ENCODE measurements around the gene INSYN1. TPM values are rescaled to one million over a fixed set of nuclear protein-coding genes. Genes with fewer than 3 reads are reported as not detected.
A peak's percentile ranks its signal among the peaks of the same experiment; 100 is the strongest.

The INSYN1 gene
- total RNA-seq, 1 experiment from 2014 or later = not detected

DNA sequence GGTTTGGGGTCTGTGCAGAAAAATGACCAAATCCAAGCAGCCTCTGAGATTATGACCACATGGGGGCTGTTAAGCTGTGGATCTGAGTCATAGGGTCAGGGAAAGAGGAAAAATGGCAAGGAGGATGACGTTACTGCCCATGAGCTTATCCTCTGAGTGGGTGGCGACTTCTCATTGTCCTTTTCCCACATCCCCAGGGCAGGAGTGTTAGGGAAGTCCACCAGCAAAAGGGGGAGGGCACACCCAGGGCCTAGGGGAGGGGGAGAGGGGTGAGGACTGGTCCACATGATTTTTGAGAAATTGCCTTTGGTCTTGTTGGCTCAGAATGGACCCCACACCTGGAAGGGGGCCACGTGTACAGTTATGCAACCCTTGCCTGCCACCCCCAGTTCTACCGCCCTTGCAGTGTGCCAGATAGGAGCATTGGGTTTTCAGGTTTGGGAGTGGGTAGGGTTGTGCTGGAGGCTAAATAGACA is 66.3 kb downstream of the INSYN1 start:
- BruUV-seq (replicated peaks) = no TSS peak
- Histone ChIP-seq H4K20me1 (ENCODE audit: low read length) (peaks cover 27% of the 10 kb centered on the region; the same call in 1 of the 2 replicates), H3K36me3 (ENCODE audit: low read depth, low read length) (no peaks in the 10 kb centered on the region), H3K9me2 (replicated peaks; ENCODE audit: low read length) (no peaks in the 10 kb centered on the region), H3K9me3 (ENCODE audit: low read length) (no peaks in the 10 kb centered on the region), H3K9ac (ENCODE audit: low read length) (no peak overlapping the region), H3K4me3 (ENCODE audit: low read length) (peak overlapping the region; percentile 93; the same call in 1 of the 2 replicates), H3K27ac (ENCODE audit: low read length) (peak overlapping the region; percentile 60; the same call in 1 of the 2 replicates), H2AFZ (ENCODE audit: low read length) (no peak overlapping the region), H3K79me2 (ENCODE audit: low read length) (peaks cover 75% of the 10 kb centered on the region), H3K27me3 (ENCODE audit: low read length) (no peaks in the 10 kb centered on the region), H3K4me2 (ENCODE audit: low read length) (peak overlapping the region; percentile 85), H3K4me1 (ENCODE audit: insufficient read depth, low read length) (peaks cover 68% of the 10 kb centered on the region), H3F3A (ENCODE audit: low read length, unreplicated experiment) (no peaks in the 10 kb centered on the region)
- DNase-seq (peak; percentile 49), ATAC-seq (no peak)
- ChIA-PET POLR2A (ENCODE audit: unreplicated experiment) (no interaction called here), CTCF (interaction anchor here (1.2 kb wide), 1 partner anchor 18 kb away, joined by 3 read pairs; no protein-coding TSS in a partner anchor)
- TF ChIP-seq EZH2 (IDR thresholded peaks at IDR 0.05; ENCODE audit: low read length, unreplicated experiment) (no peak), EZH2phosphoT487 (IDR thresholded peaks at IDR 0.05; ENCODE audit: borderline replicate concordance, low read length) (no peak)
- TF ChIP-seq, protein P1, sequence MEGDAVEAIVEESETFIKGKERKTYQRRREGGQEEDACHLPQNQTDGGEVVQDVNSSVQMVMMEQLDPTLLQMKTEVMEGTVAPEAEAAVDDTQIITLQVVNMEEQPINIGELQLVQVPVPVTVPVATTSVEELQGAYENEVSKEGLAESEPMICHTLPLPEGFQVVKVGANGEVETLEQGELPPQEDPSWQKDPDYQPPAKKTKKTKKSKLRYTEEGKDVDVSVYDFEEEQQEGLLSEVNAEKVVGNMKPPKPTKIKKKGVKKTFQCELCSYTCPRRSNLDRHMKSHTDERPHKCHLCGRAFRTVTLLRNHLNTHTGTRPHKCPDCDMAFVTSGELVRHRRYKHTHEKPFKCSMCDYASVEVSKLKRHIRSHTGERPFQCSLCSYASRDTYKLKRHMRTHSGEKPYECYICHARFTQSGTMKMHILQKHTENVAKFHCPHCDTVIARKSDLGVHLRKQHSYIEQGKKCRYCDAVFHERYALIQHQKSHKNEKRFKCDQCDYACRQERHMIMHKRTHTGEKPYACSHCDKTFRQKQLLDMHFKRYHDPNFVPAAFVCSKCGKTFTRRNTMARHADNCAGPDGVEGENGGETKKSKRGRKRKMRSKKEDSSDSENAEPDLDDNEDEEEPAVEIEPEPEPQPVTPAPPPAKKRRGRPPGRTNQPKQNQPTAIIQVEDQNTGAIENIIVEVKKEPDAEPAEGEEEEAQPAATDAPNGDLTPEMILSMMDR (conservative IDR thresholded peaks at IDR 0.05; ENCODE audit: low read depth, low read length) = no peak
- intact Hi-C loops (cut with micrococcal nuclease) = no loop called here

DNA sequence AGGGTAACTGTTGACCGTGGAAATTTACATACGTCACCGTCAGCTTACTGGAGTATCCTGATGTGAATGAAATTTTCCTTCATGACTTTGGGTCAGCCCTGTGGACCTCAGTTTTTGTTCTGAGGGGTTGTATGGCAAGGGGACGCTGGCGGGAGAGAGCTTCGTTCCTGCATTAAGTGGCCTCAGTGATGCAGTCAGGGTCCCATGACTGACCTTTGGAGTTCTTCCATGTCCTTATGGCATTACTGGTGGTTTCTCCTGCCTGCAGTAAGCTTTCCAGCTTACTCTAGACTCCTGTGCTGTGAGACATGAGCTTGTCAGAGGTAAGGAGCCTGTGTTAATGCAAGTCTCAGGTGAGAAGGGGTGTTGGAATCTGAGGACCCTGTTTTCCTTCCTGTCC is 67.2 kb downstream of the INSYN1 start:
- no peak for DNase-seq
- Histone ChIP-seq H3K4me3 (ENCODE audit: low read length) (peak overlapping the region; percentile 93; the same call in 1 of the 2 replicates), H3K79me2 (ENCODE audit: low read length) (peaks cover 66% of the 10 kb centered on the region), H3K9ac (ENCODE audit: low read length) (peak overlapping the region; percentile 93; the same call in 1 of the 2 replicates), H3K9me2 (replicated peaks; ENCODE audit: low read length) (no peaks in the 10 kb centered on the region), H3K4me2 (ENCODE audit: low read length) (peak overlapping the region; percentile 85), H3K36me3 (ENCODE audit: low read depth, low read length) (no peaks in the 10 kb centered on the region), H2AFZ (ENCODE audit: low read length) (no peak overlapping the region), H4K20me1 (ENCODE audit: low read length) (peaks cover 21% of the 10 kb centered on the region; the same call in 1 of the 2 replicates), H3F3A (ENCODE audit: low read length, unreplicated experiment) (no peaks in the 10 kb centered on the region), H3K9me3 (ENCODE audit: low read length) (no peaks in the 10 kb centered on the region), H3K27me3 (ENCODE audit: low read length) (no peaks in the 10 kb centered on the region), H3K4me1 (ENCODE audit: insufficient read depth, low read length) (peaks cover 68% of the 10 kb centered on the region), H3K27ac (ENCODE audit: low read length) (peak overlapping the region; percentile 60)
- no TSS peak for BruUV-seq (replicated peaks)
- no peak for TF ChIP-seq EZH2 (IDR thresholded peaks at IDR 0.05; ENCODE audit: low read length, unreplicated experiment)
- no peak for TF ChIP-seq EZH2phosphoT487 (IDR thresholded peaks at IDR 0.05; ENCODE audit: borderline replicate concordance, low read length)
- TF ChIP-seq, protein P1 (conservative IDR thresholded peaks at IDR 0.05; ENCODE audit: low read depth, low read length) = no peak
- intact Hi-C loops (cut with micrococcal nuclease) = no loop called here
- CTCF ChIA-PET = interaction anchor here (1.2 kb wide), 1 partner anchor 19 kb away, joined by 3 read pairs; no protein-coding TSS in a partner anchor
- POLR2A ChIA-PET (ENCODE audit: unreplicated experiment) = no interaction called here
- ATAC-seq = no peak

Other genes starting within 250 kb of the INSYN1 start
- 115 and 164 TPM in 2 replicates for gene NPTN, start 120.0 kb downstream of the INSYN1 start, total RNA-seq (2014; rRNA removed)
- 85.3 and 85.6 TPM in 2 replicates for gene CD276, start 69.0 kb downstream of the INSYN1 start, total RNA-seq (2014; rRNA removed)
- not detected in 2 replicates for gene TBC1D21, start 120.2 kb upstream of the INSYN1 start, total RNA-seq (2014; rRNA removed)
- gene LOXL1, start 173.1 kb upstream of the INSYN1 start, total RNA-seq (2014; rRNA removed) = 224 and 249 TPM in 2 replicates
- gene STOML1, start 238.9 kb upstream of the INSYN1 start, total RNA-seq (2014; rRNA removed) = 10.1 and 12.0 TPM in 2 replicates
- gene PML, start 241.4 kb upstream of the INSYN1 start, total RNA-seq (2014; rRNA removed) = 18.7 and 41.0 TPM in 2 replicates